Iris pigment epithelial cell (primary cell): ENCODE data around the gene C6orf15.
A peak's percentile ranks its signal among the peaks of the same experiment; 100 is the strongest.

Experiments
- DNase-seq: peaks from one replicate; pipeline ENCODE4 v3.0.0-alpha.2; 2011; ENCODE audit warnings: low read depth

Gene C6orf15

DNA sequence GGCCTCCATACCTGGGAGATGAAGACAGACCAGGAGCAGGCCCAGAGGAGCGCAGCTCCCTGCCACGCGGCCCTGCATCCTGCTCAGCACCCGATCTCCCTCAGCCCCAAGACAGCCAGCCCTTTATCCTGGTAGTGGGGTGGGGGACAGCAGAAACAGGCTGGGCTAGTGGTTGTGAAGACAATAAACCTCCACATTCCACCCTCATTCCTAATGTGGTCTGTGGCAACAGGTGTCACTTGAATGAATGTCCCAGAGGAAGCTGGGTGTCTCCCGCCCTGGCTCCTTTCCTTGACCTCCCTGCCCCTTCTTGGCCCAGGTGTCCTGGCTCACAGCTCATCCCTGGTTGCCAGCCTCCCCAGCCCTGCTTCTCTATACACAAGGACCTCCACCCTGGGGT, at the start of gene C6orf15:
C6orf15 (minus strand) TSS at position 98 of the 400 bp plus-strand sequence; CDS start at position 78, 20 bp downstream.
- DNase-seq, result no peak

- no peak for DNase-seq
Measured at GRCh38 chr6:31161216-31162126, 49.1 kb upstream of the C6orf15 start.

DNA sequence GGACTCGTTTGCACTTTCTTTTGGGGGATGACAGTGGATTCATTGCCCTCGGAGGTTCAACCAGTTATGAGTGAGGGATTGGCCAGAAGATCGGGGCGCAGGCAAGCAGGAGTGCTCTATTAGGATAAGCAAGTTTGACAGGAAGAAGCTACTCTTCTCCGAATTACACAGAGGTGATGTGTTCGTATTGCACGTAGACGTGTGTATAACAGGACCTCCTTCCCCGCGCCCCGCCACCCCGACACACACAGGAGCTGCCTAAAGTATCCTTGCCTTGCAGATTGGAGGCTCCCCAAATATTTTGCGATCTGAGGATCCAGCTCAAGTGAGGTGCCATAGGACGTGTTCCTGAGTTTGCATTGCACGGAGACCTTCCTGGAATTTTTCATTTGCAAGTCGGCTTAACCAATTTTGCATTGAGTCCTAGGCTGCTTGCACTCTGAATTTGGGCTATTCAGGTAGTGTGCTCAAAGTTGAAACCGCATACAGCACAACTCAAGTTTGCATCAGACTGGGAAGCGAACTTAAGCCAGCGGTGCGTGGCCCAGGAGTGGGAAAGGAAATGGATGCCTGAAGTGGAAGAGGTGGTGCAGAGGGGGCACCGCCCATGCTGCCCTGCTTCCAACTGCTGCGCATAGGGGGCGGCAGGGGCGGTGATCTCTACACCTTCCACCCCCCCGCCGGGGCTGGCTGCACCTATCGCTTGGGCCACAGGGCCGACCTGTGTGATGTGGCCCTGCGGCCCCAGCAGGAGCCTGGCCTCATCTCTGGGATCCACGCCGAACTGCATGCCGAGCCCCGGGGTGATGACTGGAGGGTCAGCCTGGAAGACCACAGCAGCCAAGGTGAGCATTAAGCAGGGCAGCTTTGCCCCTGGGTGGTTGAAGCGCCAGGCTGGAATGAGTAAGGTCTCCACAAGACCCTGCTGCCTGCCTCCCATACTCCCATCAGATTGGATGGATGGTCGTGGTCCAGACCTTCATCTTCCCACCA, 46.8 kb upstream of the C6orf15 start:
- DNase-seq, result peak; percentile 31

- peak; percentile 99 for DNase-seq
Measured at GRCh38 chr6:31158140-31158862, 45.9 kb upstream of the C6orf15 start, which contains the start of gene TCF19. Gene TCF19 (plus strand): TSS chr6:31158589. CDS start chr6:31159470, 881 bp downstream.

GRCh38 chr6:31157513-31158139, 45.3 kb upstream of the C6orf15 start, which contains the start of gene CCHCR1:
Gene CCHCR1 (minus strand): TSS chr6:31157802. CDS start chr6:31157600, 202 bp downstream.
- no peak for DNase-seq

- DNase-seq, result no peak
Measured at GRCh38 chr6:31156641-31157040, 44.3 kb upstream of the C6orf15 start.

DNA sequence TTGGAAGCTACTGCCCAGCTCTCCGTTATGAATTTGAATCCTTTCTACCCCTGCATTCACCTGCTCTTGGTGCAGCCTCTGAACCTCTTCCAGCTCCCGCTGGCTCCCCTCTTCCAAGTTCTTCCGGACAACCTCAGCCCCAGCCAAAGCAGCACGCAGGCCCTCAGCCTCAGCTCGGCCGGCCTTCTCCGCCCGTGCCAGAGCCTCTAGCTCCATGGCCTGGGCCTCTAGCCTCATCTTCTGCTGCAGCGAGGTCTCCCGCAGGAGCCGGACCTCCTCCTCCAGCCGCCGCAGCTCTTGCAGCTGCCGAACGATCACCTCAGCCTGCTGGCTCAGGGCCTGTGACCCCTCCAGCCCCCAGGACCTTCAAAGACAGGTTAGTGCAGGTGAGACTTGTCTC, 42.1 kb upstream of the C6orf15 start:
- DNase-seq, result no peak

DNA sequence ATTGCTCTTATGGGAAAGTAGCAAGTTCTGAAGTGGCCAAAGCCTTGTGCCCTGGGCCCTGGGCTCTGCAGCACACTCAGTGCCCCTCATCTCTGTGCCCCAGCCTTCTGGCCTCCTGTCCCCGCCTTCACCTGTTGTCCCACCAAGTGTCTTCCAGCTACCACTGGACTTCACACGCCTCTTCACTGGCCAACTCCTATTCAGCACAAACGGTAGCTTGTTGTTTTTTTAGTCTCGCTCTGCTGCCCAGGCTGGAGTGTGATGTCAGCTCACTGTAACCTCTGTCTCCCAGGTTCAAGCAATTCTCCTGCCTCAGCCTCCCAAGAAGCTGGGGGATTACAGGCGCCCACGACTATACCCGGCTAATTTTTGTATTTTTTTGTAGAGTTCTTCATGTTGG, 40.4 kb upstream of the C6orf15 start:
- no peak for DNase-seq

DNA sequence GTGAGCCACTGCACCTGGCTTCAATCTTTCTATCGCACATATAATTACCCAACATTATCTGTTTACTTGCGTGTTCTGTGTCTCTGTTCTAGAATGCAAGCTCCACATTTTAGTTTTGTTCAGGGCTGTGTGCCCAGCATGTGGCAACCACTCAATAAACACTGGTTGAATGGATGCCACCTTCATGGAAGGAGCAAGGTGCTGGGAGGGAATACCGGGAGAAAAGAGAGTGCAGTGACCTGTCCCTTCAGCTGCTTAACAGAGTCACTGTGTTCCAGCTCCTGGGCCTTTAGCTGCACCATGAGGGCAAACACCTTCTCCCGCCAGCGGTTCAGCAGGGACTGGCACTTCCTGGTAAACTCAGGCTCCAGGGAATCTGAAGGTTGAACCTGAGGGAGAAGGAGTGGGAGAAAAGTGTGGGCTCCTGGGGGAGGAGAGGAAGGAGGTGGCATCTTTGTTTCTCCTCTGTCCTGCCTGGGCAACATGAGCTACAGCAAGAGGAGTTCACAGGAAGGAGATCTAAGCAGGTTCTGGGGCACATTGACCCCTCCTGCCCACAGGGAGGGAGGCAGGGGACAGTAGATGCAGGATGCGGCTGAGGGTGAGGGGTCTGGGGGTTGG, 37.6 kb upstream of the C6orf15 start:
- no peak for DNase-seq

DNA sequence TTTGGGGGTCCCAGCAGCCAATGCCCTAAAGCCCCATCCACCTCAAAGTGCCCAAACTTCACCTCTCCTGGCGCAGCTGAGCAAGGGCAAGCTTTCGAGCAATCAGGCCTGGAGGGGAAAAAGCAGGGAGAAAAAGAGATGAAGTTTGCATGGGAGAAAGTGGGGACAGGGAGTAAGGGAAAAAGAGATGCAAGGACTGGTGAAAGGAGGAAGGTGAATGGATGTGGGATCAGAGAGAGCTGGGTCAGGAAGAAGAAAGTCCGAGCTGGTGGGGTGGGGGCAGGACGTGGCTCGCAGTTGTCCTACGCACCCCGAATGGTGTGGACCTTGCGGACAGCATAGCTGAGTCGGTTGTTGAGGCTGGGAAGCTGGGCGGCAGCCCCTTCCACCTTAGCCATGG, 33.0 kb upstream of the C6orf15 start:
- no peak for DNase-seq

GRCh38 chr6:31144970-31145340, 32.6 kb upstream of the C6orf15 start:
- no peak for DNase-seq

GRCh38 chr6:31144296-31144969, 32.1 kb upstream of the C6orf15 start:
- DNase-seq, result no peak

DNA sequence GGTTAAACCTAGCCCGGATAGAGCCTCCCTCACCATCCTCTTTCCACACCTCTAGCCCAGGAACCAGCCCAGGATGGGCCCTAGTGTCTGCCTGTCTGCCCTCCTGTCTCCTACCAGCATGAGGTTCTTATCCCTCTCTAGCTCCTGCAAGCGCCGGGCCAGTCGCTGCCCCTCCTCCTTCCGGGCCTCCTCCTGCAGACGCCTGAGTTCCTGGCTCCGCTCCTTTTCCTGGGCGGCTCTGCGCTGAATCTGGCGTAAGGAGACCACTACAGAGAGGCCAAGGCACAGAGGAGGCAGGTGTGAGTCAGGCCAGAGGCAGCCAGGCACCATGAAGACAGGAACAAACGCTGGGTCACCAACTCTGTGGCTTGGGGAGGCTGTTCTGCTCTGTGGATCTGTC, 30.8 kb upstream of the C6orf15 start:
- peak; percentile 93 for DNase-seq

- no peak for DNase-seq
Measured at GRCh38 chr6:31142361-31142761, 30.0 kb upstream of the C6orf15 start.

DNA sequence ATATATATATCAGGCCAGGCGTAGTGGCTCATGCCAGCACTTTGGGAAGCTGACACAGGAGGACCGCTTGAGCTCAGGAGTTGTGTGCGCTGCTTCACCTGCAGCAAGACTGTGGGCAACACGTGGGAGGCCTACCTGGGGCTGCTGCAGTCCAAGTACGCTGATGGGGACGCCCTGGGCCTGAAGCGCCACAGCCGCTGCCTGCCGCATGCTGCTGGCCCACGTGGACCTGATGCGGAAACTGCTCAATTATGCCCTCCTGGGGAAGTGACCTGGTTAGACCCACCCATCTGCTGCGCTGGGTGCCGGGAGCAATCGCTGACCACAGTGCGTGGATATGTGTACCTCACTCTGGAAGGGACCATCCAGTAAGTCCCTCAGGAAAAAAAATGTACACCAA, 28.3 kb upstream of the C6orf15 start:
- DNase-seq, result no peak

DNA sequence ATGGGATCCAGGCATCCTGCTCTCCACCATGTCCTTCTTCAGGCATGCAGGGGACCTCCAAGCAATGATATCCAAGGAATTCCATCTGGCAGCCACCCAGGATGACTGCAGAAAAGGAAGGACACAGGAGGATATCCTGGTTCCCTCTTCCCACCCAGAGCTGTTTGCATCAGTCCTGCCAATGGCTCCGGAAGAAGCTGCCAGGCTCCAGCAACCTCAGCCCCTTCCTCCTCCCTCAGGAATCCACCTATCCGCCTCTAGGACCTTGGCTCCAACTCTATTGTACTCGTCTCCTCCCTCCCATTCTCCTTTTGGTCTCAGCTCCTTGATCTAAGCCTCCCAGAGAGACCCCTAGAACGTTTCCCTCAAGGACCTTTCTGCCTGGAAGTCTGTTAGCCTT, 27.2 kb upstream of the C6orf15 start:
- no peak for DNase-seq

DNA sequence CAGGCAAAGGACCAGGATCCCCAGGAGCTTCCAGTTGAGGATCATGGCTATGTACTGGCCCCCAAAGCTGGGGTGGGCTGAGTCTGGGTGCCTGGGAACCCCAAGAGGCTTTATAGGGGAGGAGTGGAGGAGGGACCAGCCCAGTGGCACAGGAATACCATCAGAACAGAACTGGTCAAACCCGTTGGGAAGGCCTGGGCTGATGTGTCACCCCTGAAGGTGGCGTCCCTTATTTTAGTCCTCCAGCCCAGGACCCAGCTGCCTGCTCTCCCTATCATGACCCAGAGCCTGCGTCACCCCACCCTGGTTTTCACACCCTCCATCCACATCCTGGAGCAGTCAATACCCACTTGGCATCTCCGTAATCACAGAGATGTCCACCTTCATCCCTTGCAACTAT, 26.6 kb upstream of the C6orf15 start, which contains the start of gene PSORS1C2:
PSORS1C2 (minus strand) TSS at position 85 of the 400 bp plus-strand sequence; CDS start at position 45, 40 bp downstream.
- no peak for DNase-seq

- no peak for DNase-seq
Measured at GRCh38 chr6:31135710-31136109, 23.3 kb upstream of the C6orf15 start.

DNA sequence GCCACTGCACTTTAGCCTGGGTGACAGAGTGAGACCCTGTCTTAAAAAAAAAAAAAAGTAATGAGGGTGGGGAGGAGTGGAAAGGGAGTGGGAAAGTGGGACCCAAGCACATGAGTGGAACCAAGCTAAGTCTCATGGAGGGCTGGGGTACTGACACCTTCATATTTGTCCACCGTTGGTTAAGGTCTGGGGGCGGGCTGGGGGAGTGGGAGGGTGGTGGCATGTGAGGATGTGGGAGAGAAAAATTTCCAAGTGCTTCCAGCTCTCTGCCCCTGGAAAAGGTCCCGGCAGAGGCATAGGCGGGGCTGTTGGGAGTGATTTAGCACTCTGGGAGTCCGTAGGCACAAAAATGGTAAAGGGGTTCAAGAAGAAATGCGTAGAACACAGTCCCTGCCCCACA, 20.4 kb upstream of the C6orf15 start:
- no peak for DNase-seq

GRCh38 chr6:31131595-31131994, 19.2 kb upstream of the C6orf15 start:
- DNase-seq, result no peak
